ENCODE data around the gene UNC5CL.

- no peak for TF ChIP-seq POLR2AphosphoS5 (IDR thresholded peaks at IDR 0.05; ENCODE audit: low read depth, low read length)
- no peak for TF ChIP-seq POLR2A (IDR thresholded peaks at IDR 0.05; ENCODE audit: low read depth, low read length)
- peak; percentile 49 for TF ChIP-seq SPI1 (IDR thresholded peaks at IDR 0.05; ENCODE audit: low read depth, low read length)
- no peak for TF ChIP-seq TAF1 (IDR thresholded peaks at IDR 0.05; ENCODE audit: low read depth, low read length)
- no peak for TF ChIP-seq POU2F2 (IDR thresholded peaks at IDR 0.05; ENCODE audit: low read depth, low read length)
These were observed 50.4 kb downstream of the UNC5CL start for GRCh38 chr6:40988634-40989033.
